Measurements from ENCODE around the gene ATP5F1E.
"Not testable (repeated sequence)": the region's sequence is repeated elsewhere in the genome, so short reads cannot be mapped to it uniquely, and the experiment has no call there.

ATP5F1E gene

DNA sequence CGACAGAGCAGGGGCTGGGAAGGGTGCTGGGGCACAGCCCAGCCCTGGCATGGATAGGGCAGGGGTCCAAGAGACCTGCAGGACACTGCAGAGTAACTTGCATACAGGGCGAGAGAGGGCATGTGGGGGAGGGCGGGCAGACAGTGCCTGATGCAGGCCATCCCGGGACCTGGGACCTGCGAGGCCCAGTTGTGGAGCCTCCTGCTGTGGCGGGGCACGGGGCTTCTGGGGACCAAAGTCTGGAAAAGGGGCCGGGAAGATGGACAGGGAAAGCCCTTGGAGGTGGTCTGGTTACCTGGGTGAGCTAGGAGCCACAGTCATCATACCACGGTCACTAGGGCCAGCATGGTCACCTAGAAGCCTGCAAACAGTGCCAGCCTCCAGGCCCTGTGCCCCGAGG lies 13.3 kb downstream of the ATP5F1E start:
- no peak for DNase-seq

DNA sequence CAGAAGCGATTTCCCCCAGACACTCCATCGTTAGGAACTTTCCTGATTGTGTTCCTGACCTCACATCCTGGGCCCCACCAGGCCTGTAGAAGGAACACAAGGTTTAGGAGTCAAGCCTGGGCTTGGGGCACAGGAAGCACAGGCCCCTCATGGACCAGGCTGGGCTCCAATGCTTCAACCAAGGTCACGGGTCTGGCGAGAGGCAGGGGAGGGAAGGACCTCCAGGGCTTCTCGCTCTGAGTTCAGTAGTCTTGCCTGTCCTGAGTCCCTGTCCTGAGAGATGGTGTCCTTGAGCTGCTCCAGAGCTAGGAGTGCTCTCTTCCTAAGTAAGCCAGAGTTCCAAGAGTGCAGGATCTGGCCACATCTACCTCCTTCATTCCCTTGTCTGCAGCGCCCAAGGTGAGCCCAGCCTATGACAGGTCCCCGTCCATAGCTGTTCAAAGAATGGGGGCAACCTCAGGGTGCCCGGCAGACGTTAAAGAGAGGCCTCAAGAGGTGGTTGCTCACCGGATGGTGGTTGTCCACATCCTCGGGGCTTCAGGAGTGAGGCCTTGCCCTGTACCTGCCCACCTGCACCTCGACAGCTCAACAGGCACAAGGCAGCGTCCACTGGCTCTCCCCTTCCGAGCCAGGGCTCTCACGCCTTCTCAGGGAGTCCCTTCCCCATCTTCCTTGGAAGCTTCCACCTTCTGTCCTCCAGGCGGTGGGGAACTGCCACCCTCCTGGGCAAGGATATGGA lies 14.5 kb downstream of the ATP5F1E start:
- no peak for DNase-seq

GRCh38 chr20:59016795-59017492 lies 15.2 kb downstream of the ATP5F1E start:
- DNase-seq = no peak

DNA sequence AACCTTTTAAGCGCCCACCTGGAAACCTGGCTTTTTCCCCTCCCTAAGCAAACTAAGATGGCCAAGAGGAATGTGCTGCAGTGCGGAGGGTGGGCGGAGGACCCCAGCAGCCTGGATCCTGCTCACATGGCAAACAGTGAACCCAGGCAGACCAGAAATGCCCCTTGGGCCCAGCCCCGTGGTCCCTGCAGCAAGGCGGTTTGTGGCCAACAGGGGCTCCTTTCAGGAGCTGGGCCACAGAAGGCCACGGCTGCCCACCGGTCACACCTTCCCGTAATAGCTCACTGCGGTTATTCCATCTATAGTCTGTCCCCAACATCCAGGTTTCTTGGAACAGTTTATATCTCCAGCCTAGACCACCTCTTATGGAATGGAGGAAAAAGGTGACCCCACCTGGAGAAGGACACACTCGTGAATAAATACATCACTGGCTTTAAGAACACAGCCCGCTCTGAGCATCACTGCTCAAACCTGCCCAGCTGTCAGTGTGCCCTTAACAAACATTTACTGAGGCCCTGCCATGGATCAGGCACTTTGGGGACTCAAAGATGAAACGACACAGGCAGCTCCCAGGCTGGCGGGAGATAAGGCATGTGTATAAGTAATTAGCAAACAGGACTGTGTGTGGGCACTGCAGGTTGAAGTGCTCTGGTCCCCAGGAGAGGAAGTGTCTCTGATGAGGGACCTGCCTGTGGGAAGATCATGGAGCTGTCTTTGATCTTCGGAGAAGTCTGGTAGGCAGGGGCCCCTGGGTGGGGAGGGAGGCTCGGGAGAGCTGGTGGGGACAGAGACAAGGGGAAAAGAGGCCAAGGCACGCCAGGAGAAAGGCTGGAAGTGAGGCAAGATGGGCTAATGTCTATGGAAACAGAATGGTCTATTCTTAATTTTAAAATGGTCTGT lies 16.1 kb downstream of the ATP5F1E start:
- DNase-seq = no peak

- no peak for DNase-seq
Measured at GRCh38 chr20:59015411-59015810, 16.7 kb downstream of the ATP5F1E start.

GRCh38 chr20:59014680-59015389 lies 17.3 kb downstream of the ATP5F1E start:
- no peak for DNase-seq

GRCh38 chr20:59013959-59014608 lies 18.1 kb downstream of the ATP5F1E start:
- DNase-seq = peak; percentile 20

- no peak for DNase-seq
Measured at GRCh38 chr20:59013031-59013951, 18.8 kb downstream of the ATP5F1E start.

GRCh38 chr20:59011874-59012157 lies 20.3 kb downstream of the ATP5F1E start:
- not testable (repeated sequence) for DNase-seq

GRCh38 chr20:59010995-59011873 lies 20.9 kb downstream of the ATP5F1E start:
- DNase-seq = no peak

GRCh38 chr20:59010321-59010994 lies 21.7 kb downstream of the ATP5F1E start:
- no peak for DNase-seq

DNA sequence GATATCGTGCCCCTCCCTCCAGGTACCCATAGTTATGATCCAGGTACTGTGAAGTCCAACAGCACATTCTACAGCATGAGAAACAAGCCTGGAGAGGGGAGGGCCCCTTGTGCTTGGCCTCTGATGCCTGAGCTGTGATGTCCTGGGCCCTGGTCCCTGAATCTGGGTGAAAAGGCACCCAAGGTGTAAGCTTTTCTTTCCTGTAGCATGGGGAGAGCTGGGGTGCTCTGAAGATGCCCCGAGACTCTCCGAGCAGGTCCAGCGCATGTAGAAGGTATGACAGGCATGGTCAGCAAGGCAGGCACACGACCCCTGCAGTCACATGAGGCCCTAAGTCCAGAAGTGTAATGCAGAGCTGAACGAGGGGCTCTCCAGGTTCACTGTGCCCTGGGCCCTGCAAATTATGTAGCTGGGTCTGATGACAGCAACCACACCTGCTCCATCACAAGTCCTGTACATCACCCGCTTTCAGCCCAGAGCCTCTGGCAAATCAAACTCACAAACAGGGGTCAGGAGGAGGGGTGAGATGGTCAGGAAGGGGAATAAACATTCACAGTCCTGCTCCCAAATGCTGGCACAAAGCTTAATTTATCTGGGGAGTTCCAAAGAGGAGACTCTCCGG lies 23.3 kb downstream of the ATP5F1E start:
- DNase-seq = no peak

DNA sequence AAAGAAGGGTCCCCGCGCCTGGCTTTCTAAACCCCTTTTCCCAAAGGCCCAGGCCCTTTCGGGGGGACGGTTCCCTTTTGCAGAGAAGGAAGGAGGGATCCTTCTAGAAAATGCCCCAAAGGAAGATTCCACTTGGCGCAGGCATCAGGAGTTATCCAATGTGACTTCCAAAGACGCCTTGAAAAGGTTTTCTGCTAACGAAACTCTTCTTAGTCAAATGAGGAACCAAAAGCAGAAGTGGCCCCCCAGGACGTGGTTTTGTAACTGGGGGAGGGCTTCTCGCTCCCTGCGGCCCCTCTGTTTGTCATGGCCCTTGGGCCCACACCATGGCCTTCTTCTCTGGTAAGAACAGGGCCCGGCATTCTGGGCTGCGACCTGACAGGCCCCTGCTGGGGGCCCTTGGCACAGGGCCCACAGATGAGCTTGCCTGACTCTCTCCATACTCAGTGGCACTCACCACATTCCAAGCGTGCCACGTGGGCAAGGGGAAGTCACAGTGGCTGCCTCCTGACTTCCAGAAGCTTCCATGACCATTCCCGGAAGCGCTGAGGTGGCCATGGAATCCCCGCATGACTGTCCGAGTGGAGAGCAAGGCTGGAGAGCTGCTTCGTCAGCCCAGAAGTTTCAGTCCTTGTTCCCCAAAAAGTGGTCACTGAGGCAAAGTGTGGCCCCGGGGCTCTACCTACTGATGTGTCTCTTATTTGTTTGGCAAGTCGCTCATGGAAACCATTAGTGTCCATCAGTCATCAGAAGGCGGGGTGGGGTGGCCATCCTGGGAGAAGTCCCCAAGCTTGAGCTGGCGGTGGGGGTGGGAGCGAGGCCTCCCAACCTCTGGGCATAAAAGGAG lies 24.2 kb downstream of the ATP5F1E start:
- DNase-seq = no peak

DNA sequence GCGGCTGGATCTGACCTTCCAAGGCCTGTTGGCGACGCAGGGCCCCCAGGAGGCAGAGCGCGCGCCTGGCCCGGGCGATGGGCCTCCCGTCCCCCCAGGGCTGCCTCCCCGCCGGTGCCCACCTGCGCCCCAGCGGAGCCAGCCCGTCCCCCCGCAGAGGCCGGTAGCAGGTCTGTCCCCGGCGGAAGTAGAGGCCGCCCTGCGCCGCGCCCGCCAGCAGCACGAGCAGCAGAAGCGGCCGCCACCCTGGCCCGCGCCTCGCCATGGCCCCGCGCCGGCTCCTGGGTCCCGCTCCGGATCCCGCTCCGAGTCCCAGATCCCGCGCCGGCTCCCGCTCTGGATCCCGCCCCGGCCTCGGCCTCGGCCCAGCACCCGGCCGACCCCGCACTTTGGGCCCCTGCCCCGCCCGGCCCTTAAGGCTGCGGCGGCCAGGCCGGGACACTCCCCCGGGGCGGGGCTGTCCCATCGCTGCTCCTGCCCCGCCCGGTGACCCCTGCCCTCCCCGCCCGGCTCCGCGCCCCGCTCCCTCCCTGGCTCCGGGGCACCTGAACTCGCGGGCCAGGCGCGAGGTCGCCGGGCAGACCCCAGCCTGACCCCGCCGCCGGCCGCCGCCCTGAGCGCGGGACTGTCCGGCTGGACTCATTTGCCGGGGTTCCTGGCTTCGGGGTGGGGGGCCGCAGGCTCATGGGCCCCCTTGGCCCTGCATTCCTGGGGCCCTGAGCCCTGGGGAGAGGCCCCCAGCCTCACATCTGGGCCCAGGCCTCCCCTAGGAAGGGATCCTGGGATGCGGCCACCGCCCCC lies 25.1 kb downstream of the ATP5F1E start, which contains the start of gene CTSZ:
CTSZ (minus strand) TSS at position 391 of the 801 bp plus-strand sequence; CDS start at position 265, 126 bp downstream.
- peak; percentile 27 for DNase-seq

DNA sequence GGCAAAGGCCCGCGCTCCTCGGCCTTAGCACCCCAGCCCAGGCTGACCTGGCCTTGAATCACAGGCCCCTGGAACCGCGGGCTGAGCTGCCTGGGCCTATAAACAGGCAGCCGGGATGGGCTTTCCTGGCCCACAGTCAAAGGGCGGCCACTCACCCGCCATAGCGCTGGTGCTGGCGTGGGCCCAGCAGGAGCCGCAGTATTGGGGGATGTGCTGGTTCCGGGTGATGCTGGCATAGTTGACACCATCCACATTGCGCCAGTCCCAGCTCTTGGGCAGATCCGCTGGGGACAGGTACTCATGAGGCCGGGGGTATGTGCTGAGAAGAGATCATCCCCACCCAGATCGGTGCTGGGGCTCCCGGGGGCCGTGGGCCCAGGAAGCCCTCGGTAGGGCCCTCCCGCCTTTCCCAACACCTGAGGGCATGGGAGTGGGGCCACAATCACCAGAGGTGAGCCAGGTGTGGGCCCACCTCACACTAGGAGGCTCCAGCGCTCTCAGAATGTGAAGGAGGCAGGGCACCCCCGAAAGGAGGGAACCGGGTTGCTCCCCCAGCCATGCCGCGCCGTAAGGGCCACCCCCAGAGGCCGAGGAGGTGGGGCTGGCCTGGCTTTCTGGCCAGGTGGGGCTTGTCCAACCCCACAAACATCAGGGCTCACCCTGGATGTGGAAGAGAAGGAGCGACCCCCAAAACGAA lies 25.8 kb downstream of the ATP5F1E start:
- DNase-seq = no peak

- DNase-seq = no peak
Measured at GRCh38 chr20:59005523-59006166, 26.5 kb downstream of the ATP5F1E start.
